A549 (cell line): ENCODE results near the gene MRGPRD. TPM values are rescaled to one million over a fixed set of nuclear protein-coding genes. Genes with fewer than 3 reads are reported as not detected.

Source experiments
- polyA plus RNA-seq, 4 experiments: library from polyadenylated mRNA; depleted of rRNA in 3 of 4; stranded (reverse); fragments of >200 nt; fragmentation: RNase III in 1 of 4; extraction: RNeasy Plus Mini Kit Qiagen cat#74134 plus additional on column Dnase treatment in 1 of 4; gene quantifications; 2 replicates in 3 of 4; 3 replicates in 1 of 4; pipeline ENCODE4 v1.2.3, GENCODE V29; 2011 to 2017

MRGPRD gene
- polyA plus RNA-seq, 2 of the 4 experiments (the other 2 are of a cell fraction): not detected

Other genes starting within 250 kb of the MRGPRD start
- 4.5 and 5.0 TPM in 2 replicates for gene TESMIN, start 229.5 kb downstream of the MRGPRD start, polyA plus RNA-seq (2011; rRNA removed)
- gene TESMIN, start 229.5 kb downstream of the MRGPRD start, polyA plus RNA-seq (2017; fragmentation: RNase III; extraction: RNeasy Plus Mini Kit Qiagen cat#74134 plus additional on column Dnase treatment): 4.7 to 6.4 TPM (median 5.2 TPM) in 3 replicates
- 15.0 and 27.5 TPM in 2 replicates for gene CPT1A, start 139.1 kb downstream of the MRGPRD start, polyA plus RNA-seq (2011; rRNA removed)
- gene CPT1A, start 139.1 kb downstream of the MRGPRD start, polyA plus RNA-seq (2017; fragmentation: RNase III; extraction: RNeasy Plus Mini Kit Qiagen cat#74134 plus additional on column Dnase treatment): 19.3 to 21.4 TPM (median 20.5 TPM) in 3 replicates
- 110 and 131 TPM in 2 replicates for gene MRPL21, start 77.2 kb downstream of the MRGPRD start, polyA plus RNA-seq (2011; rRNA removed)
- gene MRPL21, start 77.2 kb downstream of the MRGPRD start, polyA plus RNA-seq (2017; fragmentation: RNase III; extraction: RNeasy Plus Mini Kit Qiagen cat#74134 plus additional on column Dnase treatment): 113 to 131 TPM (median 116 TPM) in 3 replicates
- gene IGHMBP2, start 77.1 kb downstream of the MRGPRD start, polyA plus RNA-seq (2011; rRNA removed): 11.9 and 15.7 TPM in 2 replicates
- gene IGHMBP2, start 77.1 kb downstream of the MRGPRD start, polyA plus RNA-seq (2017; fragmentation: RNase III; extraction: RNeasy Plus Mini Kit Qiagen cat#74134 plus additional on column Dnase treatment): 12.4 to 12.8 TPM (median 12.8 TPM) in 3 replicates
- gene MRGPRF, start 32.3 kb upstream of the MRGPRD start, polyA plus RNA-seq (2011; rRNA removed): not detected in 2 replicates
- 0.04 to 0.08 TPM in 2 of 3 replicates, not detected in the other for gene MRGPRF, start 32.3 kb upstream of the MRGPRD start, polyA plus RNA-seq (2017; fragmentation: RNase III; extraction: RNeasy Plus Mini Kit Qiagen cat#74134 plus additional on column Dnase treatment)
- gene TPCN2, start 67.9 kb upstream of the MRGPRD start, polyA plus RNA-seq (2011; rRNA removed): 8.1 and 8.9 TPM in 2 replicates
- gene TPCN2, start 67.9 kb upstream of the MRGPRD start, polyA plus RNA-seq (2017; fragmentation: RNase III; extraction: RNeasy Plus Mini Kit Qiagen cat#74134 plus additional on column Dnase treatment): 8.8 to 9.1 TPM (median 9.0 TPM) in 3 replicates
- gene SMIM38, start 174.9 kb upstream of the MRGPRD start, polyA plus RNA-seq (2011; rRNA removed): 0.08 and 0.24 TPM in 2 replicates
- gene SMIM38, start 174.9 kb upstream of the MRGPRD start, polyA plus RNA-seq (2017; fragmentation: RNase III; extraction: RNeasy Plus Mini Kit Qiagen cat#74134 plus additional on column Dnase treatment): 0.05 to 0.08 TPM in 2 of 3 replicates, not detected in the other